Measurements from ENCODE around the gene PLEKHG4B. TPM values are rescaled to one million over a fixed set of nuclear protein-coding genes. Genes with fewer than 3 reads are reported as not detected.
"Not testable (repeated sequence)": the region's sequence is repeated elsewhere in the genome, so short reads cannot be mapped to it uniquely, and the experiment has no call there.

The PLEKHG4B gene
- total and polyA plus RNA-seq, 2 donors from 2014 or later: 0.13 to 0.37 TPM

DNA sequence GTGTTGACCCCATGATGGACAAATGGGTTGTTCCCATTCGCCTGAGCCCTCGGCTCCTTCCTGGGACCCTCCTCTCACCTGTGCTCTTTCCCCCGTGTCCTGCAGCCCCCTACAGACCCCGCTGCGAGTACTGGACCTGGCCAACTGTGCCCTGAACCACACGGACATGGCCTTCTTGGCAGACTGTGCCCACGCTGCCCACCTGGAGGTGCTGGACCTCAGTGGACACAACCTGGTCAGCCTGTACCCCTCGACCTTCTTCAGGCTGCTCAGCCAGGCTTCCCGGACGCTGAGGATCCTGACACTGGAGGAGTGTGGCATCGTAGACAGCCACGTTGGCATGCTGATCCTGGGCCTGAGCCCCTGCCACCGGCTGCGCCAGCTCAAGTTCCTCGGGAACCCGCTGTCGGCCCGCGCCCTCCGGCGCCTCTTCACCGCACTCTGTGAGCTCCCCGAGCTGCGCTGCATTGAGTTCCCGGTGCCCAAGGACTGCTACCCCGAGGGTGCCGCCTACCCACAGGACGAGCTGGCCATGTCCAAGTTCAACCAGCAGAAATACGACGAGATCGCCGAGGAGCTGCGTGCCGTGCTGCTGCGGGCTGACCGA, 102.7 kb downstream of the PLEKHG4B start:
- H3K27ac ChIP-seq (ENCODE audit: low read depth in 2 of 2, low read length in 2 of 2): no peak overlapping the region
- H3K27me3 ChIP-seq (ENCODE audit: control insufficient read depth, insufficient read depth, low read length): no peaks in the 10 kb centered on the region
- no peak overlapping the region for H3K4me3 ChIP-seq (ENCODE audit: low read length in 3 of 3)
- intact Hi-C loops (cut with DNase I): no loop called here
- DNase-seq: peak in 2 of 5 donors; percentile 46 to 59
- no peaks in the 10 kb centered on the region for H3K9me3 ChIP-seq (ENCODE audit: control insufficient read depth in 2 of 3, insufficient read depth in 1 of 3, low read length in 3 of 3)
- H3K4me1 ChIP-seq (ENCODE audit: control insufficient read depth in 2 of 3, insufficient read depth in 2 of 3, low read depth in 1 of 3, low read length in 3 of 3): peaks cover 0 to 9% (median 0%) of the 10 kb centered on the region in 3 donors
- FAIRE-seq: no peak
- no peaks in the 10 kb centered on the region for H3K36me3 ChIP-seq (ENCODE audit: control insufficient read depth in 2 of 3, insufficient read depth in 3 of 3, low read length in 3 of 3)
- no peak overlapping the region for H3K9ac ChIP-seq (ENCODE audit: low read length in 3 of 3)
- TF ChIP-seq, protein P1, sequence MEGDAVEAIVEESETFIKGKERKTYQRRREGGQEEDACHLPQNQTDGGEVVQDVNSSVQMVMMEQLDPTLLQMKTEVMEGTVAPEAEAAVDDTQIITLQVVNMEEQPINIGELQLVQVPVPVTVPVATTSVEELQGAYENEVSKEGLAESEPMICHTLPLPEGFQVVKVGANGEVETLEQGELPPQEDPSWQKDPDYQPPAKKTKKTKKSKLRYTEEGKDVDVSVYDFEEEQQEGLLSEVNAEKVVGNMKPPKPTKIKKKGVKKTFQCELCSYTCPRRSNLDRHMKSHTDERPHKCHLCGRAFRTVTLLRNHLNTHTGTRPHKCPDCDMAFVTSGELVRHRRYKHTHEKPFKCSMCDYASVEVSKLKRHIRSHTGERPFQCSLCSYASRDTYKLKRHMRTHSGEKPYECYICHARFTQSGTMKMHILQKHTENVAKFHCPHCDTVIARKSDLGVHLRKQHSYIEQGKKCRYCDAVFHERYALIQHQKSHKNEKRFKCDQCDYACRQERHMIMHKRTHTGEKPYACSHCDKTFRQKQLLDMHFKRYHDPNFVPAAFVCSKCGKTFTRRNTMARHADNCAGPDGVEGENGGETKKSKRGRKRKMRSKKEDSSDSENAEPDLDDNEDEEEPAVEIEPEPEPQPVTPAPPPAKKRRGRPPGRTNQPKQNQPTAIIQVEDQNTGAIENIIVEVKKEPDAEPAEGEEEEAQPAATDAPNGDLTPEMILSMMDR (IDR thresholded peaks at IDR 0.05; ENCODE audit: borderline replicate concordance, extremely low read depth, insufficient read depth): no peak

DNA sequence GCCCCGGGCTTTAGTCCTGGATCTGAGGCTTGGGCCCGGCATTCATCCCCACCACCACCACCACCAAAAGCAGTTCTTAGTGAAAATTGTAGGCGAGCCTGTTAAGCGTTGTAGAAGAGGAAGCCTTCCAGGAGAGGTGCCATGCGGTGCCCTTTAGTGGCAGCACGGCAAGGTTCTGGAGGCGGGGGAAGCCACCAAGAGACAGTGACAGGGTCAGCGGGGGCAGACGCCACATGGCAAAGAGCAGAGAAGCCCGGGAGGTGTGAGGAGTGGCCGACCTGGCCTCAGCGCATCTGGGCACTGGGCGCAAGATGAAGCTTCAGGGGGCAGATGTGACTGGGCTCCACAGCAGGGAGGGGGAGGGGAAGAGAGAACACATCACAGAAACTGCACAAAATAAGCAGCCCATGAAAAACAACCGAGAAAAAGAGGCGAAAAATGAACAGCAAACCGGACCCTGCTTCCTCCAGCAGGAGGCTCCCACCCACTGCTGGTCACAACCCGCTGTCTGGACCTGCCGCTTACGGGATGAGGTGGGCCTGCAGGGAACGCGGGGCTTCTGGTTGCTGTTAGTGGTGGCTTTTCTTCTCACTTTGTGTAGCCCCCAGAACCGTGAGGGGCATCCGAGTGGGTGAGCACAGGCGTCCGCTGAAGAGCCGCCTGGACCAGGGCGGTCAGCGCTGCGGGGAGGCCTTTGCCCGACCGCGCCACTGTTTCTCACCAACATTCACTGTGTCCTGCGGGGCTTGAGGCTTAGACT, 103.6 kb downstream of the PLEKHG4B start:
- H3K27me3 ChIP-seq (ENCODE audit: control insufficient read depth, insufficient read depth, low read length): no peaks in the 10 kb centered on the region
- no peak for FAIRE-seq
- no peak overlapping the region for H3K9ac ChIP-seq (ENCODE audit: low read length in 3 of 3)
- intact Hi-C loops (cut with DNase I): no loop called here
- H3K36me3 ChIP-seq (ENCODE audit: control insufficient read depth in 2 of 3, insufficient read depth in 3 of 3, low read length in 3 of 3): no peaks in the 10 kb centered on the region
- H3K4me3 ChIP-seq (ENCODE audit: low read length in 3 of 3): no peak overlapping the region
- no peaks in the 10 kb centered on the region for H3K9me3 ChIP-seq (ENCODE audit: control insufficient read depth in 2 of 3, insufficient read depth in 1 of 3, low read length in 3 of 3)
- H3K4me1 ChIP-seq (ENCODE audit: control insufficient read depth in 2 of 3, insufficient read depth in 2 of 3, low read depth in 1 of 3, low read length in 3 of 3): peaks cover 0 to 3% (median 0%) of the 10 kb centered on the region in 3 donors
- H3K27ac ChIP-seq (ENCODE audit: low read depth in 2 of 2, low read length in 2 of 2): no peak overlapping the region
- TF ChIP-seq, protein P1 (IDR thresholded peaks at IDR 0.05; ENCODE audit: borderline replicate concordance, extremely low read depth, insufficient read depth): no peak
- DNase-seq: peak in 3 of 5 donors; percentile 31 to 58 (median 43)

DNA sequence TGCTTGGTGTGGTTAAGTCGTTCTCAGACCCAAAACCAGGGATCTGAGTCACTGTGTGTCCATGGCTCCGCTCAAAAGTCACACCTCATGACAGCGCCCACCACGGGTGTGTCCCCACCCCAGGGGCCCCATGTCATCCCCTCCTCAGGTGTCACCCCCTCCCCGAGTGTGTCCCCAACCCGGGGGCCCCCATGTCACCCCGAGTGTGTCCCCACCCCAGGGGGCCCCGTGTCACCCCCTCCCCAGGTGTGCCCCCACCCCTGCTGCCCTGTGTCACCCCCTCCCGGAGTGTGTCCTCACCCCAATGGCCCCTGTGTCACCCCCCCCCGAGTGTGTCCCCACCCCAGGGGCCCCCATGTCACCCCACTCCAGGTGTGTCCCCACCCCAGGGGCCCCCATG, 104.4 kb downstream of the PLEKHG4B start:
- intact Hi-C loops (cut with DNase I): no loop called here

DNA sequence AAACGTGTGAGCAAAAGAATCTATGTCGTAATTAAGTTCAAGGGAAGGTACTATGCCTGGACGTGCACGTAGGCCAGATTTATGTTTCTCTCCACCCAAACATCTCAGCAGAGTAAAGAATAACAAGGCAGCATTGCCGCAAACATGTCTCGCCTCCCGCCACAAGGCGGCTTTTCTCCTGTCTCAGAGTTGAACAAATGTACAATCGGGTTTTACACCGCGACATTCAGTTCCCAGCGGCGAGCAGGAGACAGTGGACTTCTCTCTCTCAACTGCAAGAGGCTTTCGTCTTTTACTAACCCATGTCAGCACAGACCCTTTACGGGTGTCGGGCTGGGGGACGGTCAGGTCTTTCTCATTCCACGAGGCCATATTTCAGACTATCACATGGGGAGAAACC, 105.1 kb downstream of the PLEKHG4B start:
- not testable (repeated sequence) for FAIRE-seq; H3K9me3 ChIP-seq (ENCODE audit: control insufficient read depth in 2 of 3, insufficient read depth in 1 of 3, low read length in 3 of 3)

More for the DNA sequence above, 104.4 kb downstream of the PLEKHG4B start:
- TF ChIP-seq, protein P1 (IDR thresholded peaks at IDR 0.05; ENCODE audit: borderline replicate concordance, extremely low read depth, insufficient read depth): no peak
- no peaks in the 10 kb centered on the region for H3K36me3 ChIP-seq (ENCODE audit: control insufficient read depth in 2 of 3, insufficient read depth in 3 of 3, low read length in 3 of 3)
- no peaks in the 10 kb centered on the region for H3K27me3 ChIP-seq (ENCODE audit: control insufficient read depth, insufficient read depth, low read length)
- H3K4me3 ChIP-seq (ENCODE audit: low read length in 3 of 3): no peak overlapping the region
- no peak overlapping the region for H3K9ac ChIP-seq (ENCODE audit: low read length in 3 of 3)
- DNase-seq: peak in 1 of 5 donors; percentile 51
- H3K27ac ChIP-seq (ENCODE audit: low read depth in 2 of 2, low read length in 2 of 2): no peak overlapping the region
- FAIRE-seq: no peak
- no peaks in the 10 kb centered on the region for H3K4me1 ChIP-seq (ENCODE audit: control insufficient read depth in 2 of 3, insufficient read depth in 2 of 3, low read depth in 1 of 3, low read length in 3 of 3)
- no peaks in the 10 kb centered on the region for H3K9me3 ChIP-seq (ENCODE audit: control insufficient read depth in 2 of 3, insufficient read depth in 1 of 3, low read length in 3 of 3)

More for the DNA sequence above, 105.1 kb downstream of the PLEKHG4B start:
- H3K4me1 ChIP-seq (ENCODE audit: control insufficient read depth in 2 of 3, insufficient read depth in 2 of 3, low read depth in 1 of 3, low read length in 3 of 3); intact Hi-C loops (cut with DNase I); H3K27me3 ChIP-seq (ENCODE audit: control insufficient read depth, insufficient read depth, low read length); H3K27ac ChIP-seq (ENCODE audit: low read depth in 2 of 2, low read length in 2 of 2); H3K9ac ChIP-seq (ENCODE audit: low read length in 3 of 3); H3K4me3 ChIP-seq (ENCODE audit: low read length in 3 of 3); H3K36me3 ChIP-seq (ENCODE audit: control insufficient read depth in 2 of 3, insufficient read depth in 3 of 3, low read length in 3 of 3): not testable (repeated sequence)
- DNase-seq: peak in 3 of 5 donors; percentile 49 to 70 (median 50)
